H1 (cell line): ENCODE data around the gene TBC1D22A. TPM values are rescaled to one million over a fixed set of nuclear protein-coding genes. Genes with fewer than 3 reads are reported as not detected.

Experiments used
- BACH1 ChIP-seq: IDR thresholded peaks from 2 replicates; pipeline ENCODE4 v1.6.1; 2012; ENCODE audit warnings: low read length, improper control_type of control experiment
- E2F6 ChIP-seq: IDR thresholded peaks from 2 replicates; pipeline ENCODE4 v1.6.1; 2012; ENCODE audit warnings: inconsistent platforms
- EP300 ChIP-seq, 2 experiments: IDR thresholded peaks; 1 replicate in 1 of 2; 2 replicates in 1 of 2; pipeline ENCODE4 v1.6.1; 2011 to 2012; ENCODE audit warnings: low read depth in 2 of 2, low read length in 2 of 2, mild to moderate bottlenecking in 2 of 2, borderline replicate concordance in 1 of 2, inconsistent platforms in 1 of 2, moderate library complexity in 1 of 2
- MAX ChIP-seq: IDR thresholded peaks from 2 replicates; pipeline ENCODE4 v1.6.1; 2012; ENCODE audit warnings: inconsistent platforms
- RBBP5 ChIP-seq: IDR thresholded peaks from 2 replicates; pipeline ENCODE4 v1.7.1; 2012; ENCODE audit warnings: low read depth, mild to moderate bottlenecking, inconsistent platforms, low read length, moderate library complexity, borderline replicate concordance
- TCF12 ChIP-seq: IDR thresholded peaks from 2 replicates; pipeline ENCODE4 v1.6.1; 2011; ENCODE audit warnings: low read depth, mild to moderate bottlenecking, low read length
- polyA plus RNA-seq, 7 experiments: library from polyadenylated mRNA; depleted of rRNA in 3 of 7; stranded (reverse) in 5 of 7; unstranded in 2 of 7; fragments of >200 nt in 5 of 7; fragments of 200-250 nt in 2 of 7; gene quantifications; 1 replicate in 5 of 7; 2 replicates in 1 of 7; 4 replicates in 1 of 7; pipeline versions ENCODE4 v1.2.1 to v1.2.3, GENCODE V29; 2011 to 2013; ENCODE audit warnings: missing spikeins in 2 of 7, mixed read lengths in 2 of 7
- total RNA-seq: library from RNA; stranded (reverse); fragmentation: NEBNext Ultra II Directional; extraction: Animal tissue kit (Norgen Biotek cat#: 25700); gene quantifications from 2 replicates; pipeline ENCODE4 v1.2.1, GENCODE V29; 2021

TBC1D22A gene
- total and polyA plus RNA-seq, 2 of the 8 experiments (the other 6 are each of a cell fraction or from before 2014, with no cell fraction given), result 11.9 to 18.4 TPM

GRCh38 chr22:47221840-47222615 lies 459.6 kb downstream of the TBC1D22A start (continued):
- TF ChIP-seq RBBP5 (no peak), E2F6 (no peak), TCF12 (no peak), MAX (no peak), BACH1 (no peak), EP300 (IDR thresholded peaks at IDR 0.05; ENCODE audit: borderline replicate concordance in 1 of 2, low read depth in 2 of 2, low read length in 2 of 2) (no peak)

Other genes with a start within 250 kb of the TBC1D22A start
- 12.2 and 12.4 TPM in 2 replicates for gene CELSR1, start 225.0 kb upstream of the TBC1D22A start, total RNA-seq
- gene CELSR1, start 225.0 kb upstream of the TBC1D22A start, polyA plus RNA-seq (2011; rRNA removed), result 9.0 and 16.4 TPM in 2 replicates
- gene GRAMD4, start 142.3 kb upstream of the TBC1D22A start, total RNA-seq, result 20.5 and 25.6 TPM in 2 replicates
- 7.9 and 8.6 TPM in 2 replicates for gene GRAMD4, start 142.3 kb upstream of the TBC1D22A start, polyA plus RNA-seq (2011; rRNA removed)
- gene CERK, start 24.4 kb upstream of the TBC1D22A start, total RNA-seq, result 59.0 TPM in 2 replicates
- 26.6 and 31.5 TPM in 2 replicates for gene CERK, start 24.4 kb upstream of the TBC1D22A start, polyA plus RNA-seq (2011; rRNA removed)